SU-DHL-6 (cell line): ENCODE results near the gene TRDN.

Experiments
- CTCF ChIP-seq: fragments of 200-600 bp; sonication (generic); IDR thresholded peaks from one replicate; pipeline ENCODE4 v1.5.1; 2017; ENCODE audit warnings: antibody characterized with exemption, mild to moderate bottlenecking, low read length, moderate library complexity; ENCODE audit not compliant: insufficient read depth, poor library complexity, severe bottlenecking
- EZH2phosphoT487 ChIP-seq: fragments of 200-600 bp; sonication (generic), shearing (Covaris generic); conservative IDR thresholded peaks from 2 replicates; pipeline ENCODE4 v1.6.1; 2018; ENCODE audit warnings: mild to moderate bottlenecking, antibody characterized with exemption, low read length, moderate library complexity, mixed read lengths

GRCh38 chr6:123635144-123635543, 1.6 kb downstream of the TRDN start:
- no peak for TF ChIP-seq CTCF
- no peak for TF ChIP-seq EZH2phosphoT487
